OCI-LY1 (cell line): ENCODE measurements around the gene TRAFD1.

Source experiments
- CTCF ChIP-seq: fragments of 200-600 bp; sonication (generic), shearing (Covaris generic); IDR thresholded peaks from 2 replicates; pipeline ENCODE4 v1.5.1; 2017; ENCODE audit warnings: mild to moderate bottlenecking, antibody characterized with exemption, low read length, moderate library complexity, mixed read lengths
- EZH2 ChIP-seq: fragments of 200-600 bp; sonication (generic), shearing (Covaris generic); IDR thresholded peaks from 2 replicates; pipeline ENCODE4 v1.8.0; 2017; ENCODE audit warnings: borderline replicate concordance, mixed run types, mild to moderate bottlenecking, antibody characterized with exemption, low read length, moderate library complexity, mixed read lengths

GRCh38 chr12:112178796-112179195, 53.4 kb downstream of the TRAFD1 start:
- TF ChIP-seq EZH2 (no peak), CTCF (no peak)
